ENCODE results near the gene GUCY1A2. TPM values are rescaled to one million over a fixed set of nuclear protein-coding genes. Genes with fewer than 3 reads are reported as not detected.

The GUCY1A2 gene
- total and polyA plus RNA-seq, 12 donors, result 0.68 to 18.5 (median 8.1) TPM

GRCh38 chr11:106821826-106822225 is 196.4 kb downstream of the GUCY1A2 start:
- no peak for ATAC-seq
- H3K36me3 ChIP-seq, result no peaks in the 10 kb centered on the region
- WGBS, 2 donors, result 76 to 83% methylated on average over 2 of the region's 2 CpGs
- TF ChIP-seq CTCF (IDR thresholded peaks at IDR 0.05), result no peak
- no peaks in the 10 kb centered on the region for H3K9me3 ChIP-seq
- H3K4me3 ChIP-seq, result no peak overlapping the region
- no peak for DNase-seq
- H3K27ac ChIP-seq, result no peak overlapping the region
- no peaks in the 10 kb centered on the region for H3K4me1 ChIP-seq
- intact Hi-C loops (cut with DNase I), result no loop called here
- H3K27me3 ChIP-seq, result no peaks in the 10 kb centered on the region

GRCh38 chr11:106821291-106821690 is 197.0 kb downstream of the GUCY1A2 start:
- intact Hi-C loops (cut with DNase I), result no loop called here
- TF ChIP-seq CTCF (IDR thresholded peaks at IDR 0.05), result no peak
- ATAC-seq, result no peak
- H3K4me1 ChIP-seq, result no peaks in the 10 kb centered on the region
- H3K27ac ChIP-seq, result no peak overlapping the region
- no peaks in the 10 kb centered on the region for H3K36me3 ChIP-seq
- DNase-seq, result no peak
- H3K4me3 ChIP-seq, result no peak overlapping the region
- 74 to 76% methylated on average over 1 of the region's 1 CpG for WGBS, 2 donors
- no peaks in the 10 kb centered on the region for H3K27me3 ChIP-seq
- H3K9me3 ChIP-seq, result no peaks in the 10 kb centered on the region

GRCh38 chr11:106818443-106818842 is 199.8 kb downstream of the GUCY1A2 start:
- Histone ChIP-seq H3K4me1 (no peaks in the 10 kb centered on the region), H3K36me3 (no peaks in the 10 kb centered on the region), H3K4me3 (no peak overlapping the region), H3K9me3 (no peaks in the 10 kb centered on the region), H3K27ac (no peak overlapping the region), H3K27me3 (no peaks in the 10 kb centered on the region)
- TF ChIP-seq CTCF (IDR thresholded peaks at IDR 0.05), result no peak
- DNase-seq (no peak), ATAC-seq (no peak)
- WGBS, 2 donors, result 70 to 75% methylated on average over 5 of the region's 5 CpGs
- intact Hi-C loops (cut with DNase I), result no loop called here

- H3K27me3 ChIP-seq, result no peaks in the 10 kb centered on the region
- no peaks in the 10 kb centered on the region for H3K9me3 ChIP-seq
- no peak for DNase-seq
- H3K4me3 ChIP-seq, result no peak overlapping the region
- no peak for TF ChIP-seq CTCF (IDR thresholded peaks at IDR 0.05)
- no peak for ATAC-seq
- no peaks in the 10 kb centered on the region for H3K4me1 ChIP-seq
- H3K36me3 ChIP-seq, result no peaks in the 10 kb centered on the region
- intact Hi-C loops (cut with DNase I), result no loop called here
- no peak overlapping the region for H3K27ac ChIP-seq
Observed at GRCh38 chr11:106815209-106815608, 203.1 kb downstream of the GUCY1A2 start.

- DNase-seq (no peak), ATAC-seq (no peak)
- Histone ChIP-seq H3K27ac (no peak overlapping the region), H3K4me1 (no peaks in the 10 kb centered on the region), H3K4me3 (no peak overlapping the region), H3K9me3 (no peaks in the 10 kb centered on the region), H3K27me3 (no peaks in the 10 kb centered on the region), H3K36me3 (no peaks in the 10 kb centered on the region)
- no peak for TF ChIP-seq CTCF (IDR thresholded peaks at IDR 0.05)
- WGBS, 2 donors, result 67 to 79% methylated on average over 1 of the region's 1 CpG
- intact Hi-C loops (cut with DNase I), result no loop called here
Observed at GRCh38 chr11:106813806-106814205, 204.5 kb downstream of the GUCY1A2 start.
